DOHH2 (cell line): Measurements from ENCODE around the gene HYAL2.

ENCODE experiments used
- CTCF ChIP-seq: fragments of 200-600 bp; sonication (generic); IDR thresholded peaks from one replicate; pipeline ENCODE4 v1.5.1; 2014; ENCODE audit warnings: antibody characterized with exemption, mild to moderate bottlenecking, low read depth, low read length; ENCODE audit not compliant: poor library complexity, severe bottlenecking
- EZH2phosphoT487 ChIP-seq: fragments of 200-600 bp; sonication (generic); IDR thresholded peaks from 2 replicates; pipeline ENCODE4 v1.6.1; 2017; ENCODE audit warnings: borderline replicate concordance, mild to moderate bottlenecking, antibody characterized with exemption, low read length, moderate library complexity, mixed read lengths

DNA sequence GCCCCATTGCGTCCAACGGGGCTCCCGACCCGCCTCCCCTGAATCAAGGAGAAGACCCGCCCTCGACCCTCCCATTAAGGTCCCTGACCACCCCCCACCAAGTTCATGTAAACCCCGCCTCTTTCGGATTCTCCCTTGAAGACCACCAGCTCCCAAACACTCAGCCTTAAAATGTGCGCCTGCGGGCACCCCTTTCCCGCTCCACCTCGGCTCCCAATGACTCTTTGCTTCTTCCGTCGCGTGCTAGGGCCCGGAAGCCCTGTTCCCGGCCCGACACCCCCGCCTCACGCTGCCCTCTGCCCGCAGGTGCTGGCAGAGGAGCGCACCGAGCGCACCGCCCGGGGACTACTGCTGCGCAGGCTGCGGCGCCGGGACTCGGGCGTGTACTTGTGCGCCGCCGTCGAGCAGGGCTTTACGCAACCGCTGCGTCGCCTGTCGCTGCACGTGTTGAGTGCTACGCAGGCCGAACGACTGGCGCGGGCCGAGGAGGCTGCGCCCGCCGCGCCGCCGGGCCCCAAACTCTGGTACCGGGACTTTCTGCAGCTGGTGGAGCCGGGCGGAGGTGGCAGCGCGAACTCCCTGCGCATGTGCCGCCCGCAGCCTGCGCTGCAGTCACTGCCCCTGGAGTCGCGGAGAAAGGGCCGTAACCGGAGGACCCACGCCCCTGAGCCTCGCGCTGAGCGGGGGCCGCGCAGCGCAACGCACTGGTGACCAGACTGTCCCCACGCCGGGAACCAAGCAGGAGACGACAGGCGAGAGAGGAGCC lies 46.4 kb downstream of the HYAL2 start:
- TF ChIP-seq CTCF (no peak), EZH2phosphoT487 (no peak)
